ENCODE results near the gene ATP5PF.

- peak; percentile 22 for TF ChIP-seq POLR2A (IDR thresholded peaks at IDR 0.05)
- TF ChIP-seq CTCF (IDR thresholded peaks at IDR 0.05) = peak in 1 of 4 donors; percentile 9
Measured at GRCh38 chr21:25734904-25735645, at the start of gene ATP5PF, which contains the start of gene GABPA.
